HG03139 (cell line): Measurements from ENCODE around the gene RNF41.
"Not testable (repeated sequence)": the region's sequence is repeated elsewhere in the genome, so short reads cannot be mapped to it uniquely, and the experiment has no call there.

ENCODE experiments used
- ATAC-seq: cut with Tn5 transposase; IDR thresholded peaks from one replicate; pipeline ENCODE4 v1.9.1; 2021; ENCODE audit not compliant: unreplicated experiment

Gene RNF41

DNA sequence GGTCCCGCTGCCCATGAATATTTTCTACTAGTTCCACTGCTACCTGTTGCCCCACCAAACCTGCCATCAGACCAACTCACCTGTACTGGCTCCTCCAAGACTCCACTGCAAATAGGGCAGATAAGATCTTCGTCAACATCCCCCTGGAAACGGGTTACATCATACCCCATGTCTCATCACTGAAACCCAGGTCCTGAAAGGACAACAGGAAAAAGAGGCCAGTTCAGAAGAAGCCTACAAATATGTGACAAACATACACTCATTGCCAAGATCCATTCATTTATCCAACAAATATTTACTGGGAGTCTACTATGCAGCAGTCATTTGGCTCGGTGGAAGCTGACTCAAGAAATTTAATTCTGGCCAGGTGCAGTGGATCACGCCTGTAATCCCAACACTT is 7.8 kb downstream of the RNF41 start:
- ATAC-seq = no peak

DNA sequence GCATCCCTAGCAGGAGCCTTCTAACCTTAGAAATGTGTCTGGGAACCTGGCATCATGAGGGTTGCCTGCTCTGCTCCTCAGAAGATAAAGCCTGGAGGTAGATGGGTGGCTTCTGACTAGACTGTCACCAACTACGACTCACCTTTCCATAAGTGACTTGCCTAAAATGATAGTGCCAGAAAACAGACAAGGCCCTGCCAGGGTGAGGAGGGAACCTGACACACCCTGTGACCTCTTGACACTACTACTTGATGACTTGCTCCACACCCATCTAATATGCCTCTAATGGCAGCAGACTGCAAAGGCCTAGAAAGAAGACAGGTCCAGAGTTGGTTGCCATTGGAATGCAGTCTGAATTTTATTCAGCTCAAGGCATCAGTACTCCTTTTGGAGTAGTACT is 9.4 kb downstream of the RNF41 start:
- no peak for ATAC-seq

DNA sequence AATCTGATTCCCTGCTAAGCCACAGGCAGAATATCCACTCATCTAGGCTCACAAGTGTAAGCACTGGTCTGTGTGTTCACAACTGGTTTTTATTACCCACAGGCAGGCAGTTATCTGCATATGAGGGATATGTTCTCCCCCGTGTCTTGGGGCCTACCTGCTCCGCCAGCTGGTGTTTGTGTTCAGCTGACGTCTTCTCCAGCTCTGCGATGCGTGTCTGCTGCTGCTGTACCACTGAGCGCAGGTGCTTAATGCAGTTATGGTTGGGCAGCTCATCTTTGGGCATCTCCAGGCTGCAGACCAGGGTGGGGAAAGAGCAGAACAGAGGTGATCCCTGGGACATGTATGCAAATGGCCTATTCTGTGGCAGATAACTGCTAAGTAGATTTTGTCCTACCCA is 13.7 kb downstream of the RNF41 start:
- no peak for ATAC-seq

DNA sequence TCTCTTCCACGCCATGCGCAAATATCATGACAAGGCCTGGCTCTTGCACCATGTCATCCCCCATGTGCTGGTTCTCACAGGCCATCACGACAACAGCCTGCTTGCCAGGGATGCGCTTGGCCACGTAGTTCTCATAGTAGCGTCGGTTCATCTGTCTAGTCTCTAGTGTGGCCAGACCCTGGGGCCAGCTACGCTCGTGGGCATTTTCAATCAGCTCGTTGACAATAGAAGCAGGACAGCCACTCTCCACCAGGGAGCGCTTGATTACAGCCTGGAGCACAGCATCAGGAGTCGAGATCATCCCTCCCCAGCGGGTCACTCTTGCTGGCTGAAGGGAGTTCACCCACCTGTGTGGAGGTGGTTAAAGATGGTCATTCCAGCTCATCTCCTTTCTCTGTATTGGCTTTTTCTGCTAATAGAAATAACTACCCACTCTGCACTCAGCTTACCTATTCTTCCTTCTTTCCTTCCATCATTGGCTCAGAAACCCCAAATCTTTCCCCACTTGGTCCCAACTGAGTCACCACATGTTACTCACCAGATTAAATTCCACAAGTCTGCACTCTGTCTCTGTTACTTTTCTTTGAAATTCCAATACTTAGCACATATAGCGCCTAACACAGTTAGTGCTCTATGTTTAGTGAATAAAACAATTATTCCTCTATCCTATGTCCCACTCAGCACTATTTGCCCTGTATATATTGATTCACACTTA is 15.1 kb downstream of the RNF41 start:
- ATAC-seq = no peak

DNA sequence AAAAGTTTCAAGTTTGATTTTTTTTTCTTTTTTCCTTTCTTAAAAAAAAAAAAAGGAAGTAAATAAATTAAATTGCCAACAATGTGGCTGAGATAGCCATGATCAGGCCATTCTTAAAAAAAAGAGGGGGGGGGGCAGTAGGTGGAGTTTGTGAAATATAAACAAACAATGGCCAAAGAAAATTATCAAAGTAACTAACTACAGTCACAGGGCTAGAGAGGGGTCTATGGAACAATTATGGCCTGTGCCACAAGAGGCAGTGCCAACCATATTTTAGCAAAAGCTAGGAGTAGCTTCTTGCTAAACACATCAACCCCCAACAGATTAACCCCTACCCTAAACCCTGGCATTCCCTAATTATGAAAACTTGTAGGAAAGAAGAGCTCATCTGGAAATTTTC is 16.3 kb downstream of the RNF41 start:
- ATAC-seq = no peak

DNA sequence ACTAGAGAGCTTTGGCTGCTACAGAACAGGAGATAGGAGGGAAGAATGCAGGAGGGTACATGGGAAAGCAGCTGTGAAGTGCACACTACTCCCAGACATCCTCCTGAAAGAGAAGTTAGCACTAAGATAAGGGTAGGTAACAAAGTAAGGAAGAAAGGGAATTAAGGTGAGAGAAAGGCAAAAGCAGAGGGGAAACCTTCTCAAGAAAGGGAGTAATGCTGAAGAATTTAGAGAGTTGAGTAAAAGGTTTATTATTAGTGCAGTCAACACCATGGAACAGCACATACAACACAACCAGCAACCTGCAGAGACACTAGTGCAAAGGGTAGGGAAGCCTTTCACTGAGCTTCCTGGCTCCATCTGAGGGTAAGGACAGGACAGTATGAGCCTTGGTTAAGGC is 17.4 kb downstream of the RNF41 start:
- no peak for ATAC-seq

DNA sequence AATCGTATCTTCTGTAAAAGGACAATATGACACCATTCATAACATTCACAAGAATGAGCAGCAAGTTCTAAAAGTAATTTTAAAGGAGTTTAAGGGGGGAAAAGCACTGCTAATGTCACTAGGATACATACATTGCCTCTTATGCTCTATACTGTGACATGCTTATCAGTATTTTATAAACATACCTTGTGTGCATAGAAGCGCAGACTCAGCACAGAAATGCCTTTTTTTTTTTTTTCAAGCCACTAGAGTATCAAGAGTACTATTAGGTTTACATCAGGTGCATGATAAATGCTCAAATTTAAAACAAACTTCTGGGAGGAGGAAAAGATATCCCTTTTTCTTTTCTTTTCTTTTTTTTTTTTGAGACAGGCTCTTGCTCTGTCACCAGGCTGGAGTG is 18.9 kb downstream of the RNF41 start:
- no peak for ATAC-seq

DNA sequence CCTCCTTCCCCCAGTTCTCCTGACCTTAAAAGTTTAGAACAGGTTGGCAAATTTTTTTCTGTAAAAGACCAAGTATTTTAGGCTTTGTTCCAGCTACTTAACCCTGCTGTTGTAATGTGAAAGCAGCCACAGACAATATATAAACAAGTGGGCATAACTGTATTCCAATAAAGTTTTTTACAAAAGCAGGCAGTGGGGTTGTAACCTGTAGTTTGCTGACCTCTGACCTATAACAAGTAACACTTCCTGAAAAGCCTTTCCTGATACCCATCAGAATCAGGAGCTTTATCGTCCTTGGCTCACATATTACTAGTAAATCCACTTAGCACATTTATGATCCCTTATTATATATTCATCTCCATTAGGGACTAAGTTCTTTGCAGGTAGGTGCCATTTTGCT is 19.4 kb downstream of the RNF41 start:
- ATAC-seq = no peak

- no peak for ATAC-seq
Measured at GRCh38 chr12:56198836-56199235, 22.9 kb downstream of the RNF41 start.

- no peak for ATAC-seq
Measured at GRCh38 chr12:56197921-56198635, 23.6 kb downstream of the RNF41 start.

GRCh38 chr12:56196818-56197550 is 24.7 kb downstream of the RNF41 start:
- not testable (repeated sequence) for ATAC-seq

- ATAC-seq = no peak
Measured at GRCh38 chr12:56193025-56193578, 28.6 kb downstream of the RNF41 start.

GRCh38 chr12:56192582-56192981 is 29.1 kb downstream of the RNF41 start:
- ATAC-seq = no peak

GRCh38 chr12:56190695-56191155 is 31.0 kb downstream of the RNF41 start:
- no peak for ATAC-seq

- ATAC-seq = no peak
Measured at GRCh38 chr12:56189918-56190694, 31.6 kb downstream of the RNF41 start.

DNA sequence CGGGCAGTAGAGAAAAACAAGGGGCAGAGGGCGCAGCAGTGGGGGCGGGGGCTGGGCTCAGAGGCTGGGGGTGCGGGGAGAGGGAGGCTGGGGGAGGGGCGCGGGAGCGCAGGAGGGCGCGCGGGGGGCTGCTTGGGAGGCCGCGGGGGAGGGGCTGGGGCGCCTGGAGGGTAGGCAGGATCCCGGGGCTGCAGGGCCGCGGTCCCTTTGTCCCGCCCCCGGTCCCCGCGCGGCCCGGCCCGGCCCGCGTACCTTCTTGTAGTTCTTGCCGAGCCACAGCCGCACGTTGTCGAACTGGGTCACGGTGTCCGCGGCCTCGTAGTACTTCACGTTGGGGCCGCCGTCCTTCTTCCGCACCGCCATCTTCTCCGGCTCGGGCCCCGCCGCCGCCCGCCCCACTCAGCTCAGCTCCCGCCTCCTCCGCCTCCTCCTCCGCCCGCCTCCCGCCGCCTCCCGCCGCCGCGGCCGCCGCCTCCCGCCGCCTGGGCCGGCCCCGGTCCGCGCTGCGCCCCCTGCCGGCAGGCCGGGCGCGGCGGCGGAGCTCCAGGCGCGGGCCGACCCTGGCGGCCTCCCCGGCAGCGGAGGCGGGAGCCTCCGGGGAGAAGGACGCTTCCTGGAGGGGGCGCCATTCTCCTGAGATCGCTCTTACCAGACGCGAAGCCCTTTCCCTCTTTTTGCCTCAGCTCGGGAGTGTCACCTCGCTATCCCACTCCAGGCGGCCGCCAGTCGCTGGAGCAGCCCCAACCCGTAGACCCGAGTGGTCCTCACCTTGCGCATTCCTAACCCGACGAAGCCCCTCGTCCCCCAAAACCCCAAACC is 32.4 kb downstream of the RNF41 start, which contains the start of gene SMARCC2:
Gene SMARCC2 (minus strand): TSS at position 385 of the 819 bp plus-strand sequence. CDS start 22 bp downstream, at position 363.
- peak; percentile 69 for ATAC-seq

- ATAC-seq = no peak
Measured at GRCh38 chr12:56188778-56189098, 33.0 kb downstream of the RNF41 start.

GRCh38 chr12:56188131-56188777 is 33.5 kb downstream of the RNF41 start:
- ATAC-seq = no peak

GRCh38 chr12:56186957-56187356 is 34.8 kb downstream of the RNF41 start:
- no peak for ATAC-seq
